Measurements from ENCODE around the gene CAPN12.
A peak's percentile ranks its signal among the peaks of the same experiment; 100 is the strongest.

Gene CAPN12

GRCh38 chr19:38701455-38702063 lies 42.7 kb downstream of the CAPN12 start:
- Histone ChIP-seq H3K4me2 (ENCODE audit: low read length) (no peak overlapping the region), H3K4me3 (ENCODE audit: low read depth, low read length) (no peak overlapping the region), H3K36me3 (ENCODE audit: control insufficient read depth in 1 of 2, insufficient read depth in 2 of 2, low read length in 2 of 2) (peaks cover 89 to 90% of the 10 kb centered on the region in 2 experiments), H2AK5ac (ENCODE audit: low read length) (no peak overlapping the region), H4K91ac (ENCODE audit: low read depth, low read length) (no peak overlapping the region), H3K23ac (ENCODE audit: low read length) (no peak overlapping the region), H3K14ac (ENCODE audit: low read length) (no peak overlapping the region), H2BK120ac (ENCODE audit: insufficient read depth, low read length, poor library complexity) (no peak overlapping the region), H3K9me3 (ENCODE audit: insufficient read depth, low read depth, low read length) (peaks cover 3% of the 10 kb centered on the region), H3K9ac (ENCODE audit: low read length) (no peak overlapping the region), H4K8ac (ENCODE audit: low read depth, low read length) (no peak overlapping the region), H3K79me1 (ENCODE audit: low read length) (no peaks in the 10 kb centered on the region), H3K27ac (ENCODE audit: low read depth, low read length) (no peak overlapping the region), H2AFZ (ENCODE audit: insufficient read depth, low read length, poor library complexity) (no peak overlapping the region), H4K12ac (ENCODE audit: low read depth, low read length) (no peak overlapping the region), H3K4ac (ENCODE audit: low read depth, low read length) (no peak overlapping the region), H3K27me3 (ENCODE audit: insufficient read depth, low read length) (no peaks in the 10 kb centered on the region), H2BK12ac (ENCODE audit: low read length) (no peak overlapping the region), H2BK5ac (ENCODE audit: low read depth, low read length, poor library complexity) (no peak overlapping the region), H3K79me2 (ENCODE audit: control insufficient read depth, insufficient read depth, low read length, poor library complexity) (peaks cover 15% of the 10 kb centered on the region), H3K4me1 (ENCODE audit: control insufficient read depth in 1 of 2, insufficient read depth in 2 of 2, low read length in 2 of 2) (peaks cover 6 to 17% of the 10 kb centered on the region in 2 experiments), H3K18ac (ENCODE audit: low read length) (no peak overlapping the region)
- WGBS (ENCODE audit: extremely low coverage, insufficient coverage, insufficient read length): no CpG with 5 or more reads among the region's 11 CpGs
- DNase-seq: no peak

- no peak overlapping the region for H3K4me3 ChIP-seq (ENCODE audit: low read depth, low read length)
- no peak overlapping the region for H4K8ac ChIP-seq (ENCODE audit: low read depth, low read length)
- no peaks in the 10 kb centered on the region for H3K27me3 ChIP-seq (ENCODE audit: insufficient read depth, low read length)
- H3K18ac ChIP-seq (ENCODE audit: low read length): no peak overlapping the region
- no peak overlapping the region for H2AFZ ChIP-seq (ENCODE audit: insufficient read depth, low read length, poor library complexity)
- H4K12ac ChIP-seq (ENCODE audit: low read depth, low read length): no peak overlapping the region
- WGBS (ENCODE audit: extremely low coverage, insufficient coverage, insufficient read length): no CpG with 5 or more reads among the region's 18 CpGs
- H3K4me2 ChIP-seq (ENCODE audit: low read length): no peak overlapping the region
- H3K4me1 ChIP-seq (ENCODE audit: control insufficient read depth in 1 of 2, insufficient read depth in 2 of 2, low read length in 2 of 2): peaks cover 6 to 17% of the 10 kb centered on the region in 2 experiments
- no peak overlapping the region for H2BK12ac ChIP-seq (ENCODE audit: low read length)
- H3K14ac ChIP-seq (ENCODE audit: low read length): no peak overlapping the region
- H2AK5ac ChIP-seq (ENCODE audit: low read length): no peak overlapping the region
- no peak overlapping the region for H2BK120ac ChIP-seq (ENCODE audit: insufficient read depth, low read length, poor library complexity)
- H4K91ac ChIP-seq (ENCODE audit: low read depth, low read length): no peak overlapping the region
- no peak overlapping the region for H3K23ac ChIP-seq (ENCODE audit: low read length)
- no peak overlapping the region for H2BK5ac ChIP-seq (ENCODE audit: low read depth, low read length, poor library complexity)
- no peak overlapping the region for H3K9ac ChIP-seq (ENCODE audit: low read length)
- no peak overlapping the region for H3K4ac ChIP-seq (ENCODE audit: low read depth, low read length)
- H3K79me1 ChIP-seq (ENCODE audit: low read length): no peaks in the 10 kb centered on the region
- H3K79me2 ChIP-seq (ENCODE audit: control insufficient read depth, insufficient read depth, low read length, poor library complexity): peaks cover 16% of the 10 kb centered on the region
- H3K27ac ChIP-seq (ENCODE audit: low read depth, low read length): no peak overlapping the region
- H3K9me3 ChIP-seq (ENCODE audit: insufficient read depth, low read depth, low read length): peaks cover 3% of the 10 kb centered on the region
- DNase-seq: no peak
- H3K36me3 ChIP-seq (ENCODE audit: control insufficient read depth in 1 of 2, insufficient read depth in 2 of 2, low read length in 2 of 2): peaks cover 88 to 90% of the 10 kb centered on the region in 2 experiments
Observed at GRCh38 chr19:38700902-38701454, 43.3 kb downstream of the CAPN12 start.

- H4K8ac ChIP-seq (ENCODE audit: low read depth, low read length): no peak overlapping the region
- no peak overlapping the region for H3K23ac ChIP-seq (ENCODE audit: low read length)
- H3K4me2 ChIP-seq (ENCODE audit: low read length): no peak overlapping the region
- no peak overlapping the region for H4K91ac ChIP-seq (ENCODE audit: low read depth, low read length)
- H3K9me3 ChIP-seq (ENCODE audit: insufficient read depth, low read depth, low read length): peaks cover 3% of the 10 kb centered on the region
- H2BK5ac ChIP-seq (ENCODE audit: low read depth, low read length, poor library complexity): no peak overlapping the region
- no peak overlapping the region for H3K18ac ChIP-seq (ENCODE audit: low read length)
- no peak overlapping the region for H3K27ac ChIP-seq (ENCODE audit: low read depth, low read length)
- no peak overlapping the region for H3K9ac ChIP-seq (ENCODE audit: low read length)
- no peak overlapping the region for H4K12ac ChIP-seq (ENCODE audit: low read depth, low read length)
- H2BK120ac ChIP-seq (ENCODE audit: insufficient read depth, low read length, poor library complexity): no peak overlapping the region
- H3K4ac ChIP-seq (ENCODE audit: low read depth, low read length): no peak overlapping the region
- no peaks in the 10 kb centered on the region for H3K79me1 ChIP-seq (ENCODE audit: low read length)
- peaks cover 88 to 90% of the 10 kb centered on the region in 2 experiments for H3K36me3 ChIP-seq (ENCODE audit: control insufficient read depth in 1 of 2, insufficient read depth in 2 of 2, low read length in 2 of 2)
- no peak overlapping the region for H2BK12ac ChIP-seq (ENCODE audit: low read length)
- H3K79me2 ChIP-seq (ENCODE audit: control insufficient read depth, insufficient read depth, low read length, poor library complexity): peaks cover 17% of the 10 kb centered on the region
- peaks cover 6 to 20% of the 10 kb centered on the region in 2 experiments for H3K4me1 ChIP-seq (ENCODE audit: control insufficient read depth in 1 of 2, insufficient read depth in 2 of 2, low read length in 2 of 2)
- no peak overlapping the region for H2AK5ac ChIP-seq (ENCODE audit: low read length)
- H3K14ac ChIP-seq (ENCODE audit: low read length): no peak overlapping the region
- H3K4me3 ChIP-seq (ENCODE audit: low read depth, low read length): no peak overlapping the region
- no peak overlapping the region for H2AFZ ChIP-seq (ENCODE audit: insufficient read depth, low read length, poor library complexity)
- H3K27me3 ChIP-seq (ENCODE audit: insufficient read depth, low read length): no peaks in the 10 kb centered on the region
- no CpG with 5 or more reads among the region's 22 CpGs for WGBS (ENCODE audit: extremely low coverage, insufficient coverage, insufficient read length)
- no peak for DNase-seq
Observed at GRCh38 chr19:38700350-38700901, 43.8 kb downstream of the CAPN12 start.

GRCh38 chr19:38699647-38700349 lies 44.5 kb downstream of the CAPN12 start:
- Histone ChIP-seq H3K4me1 (ENCODE audit: control insufficient read depth in 1 of 2, insufficient read depth in 2 of 2, low read length in 2 of 2) (peaks cover 6 to 25% of the 10 kb centered on the region in 2 experiments), H2BK12ac (ENCODE audit: low read length) (no peak overlapping the region), H2AK5ac (ENCODE audit: low read length) (no peak overlapping the region), H3K79me1 (ENCODE audit: low read length) (no peaks in the 10 kb centered on the region), H2AFZ (ENCODE audit: insufficient read depth, low read length, poor library complexity) (no peak overlapping the region), H3K9me3 (ENCODE audit: insufficient read depth, low read depth, low read length) (peaks cover 3% of the 10 kb centered on the region), H4K8ac (ENCODE audit: low read depth, low read length) (no peak overlapping the region), H3K9ac (ENCODE audit: low read length) (no peak overlapping the region), H4K12ac (ENCODE audit: low read depth, low read length) (no peak overlapping the region), H3K18ac (ENCODE audit: low read length) (no peak overlapping the region), H2BK120ac (ENCODE audit: insufficient read depth, low read length, poor library complexity) (no peak overlapping the region), H4K91ac (ENCODE audit: low read depth, low read length) (no peak overlapping the region), H3K4me2 (ENCODE audit: low read length) (no peak overlapping the region), H3K4ac (ENCODE audit: low read depth, low read length) (peak overlapping the region; percentile 31), H3K79me2 (ENCODE audit: control insufficient read depth, insufficient read depth, low read length, poor library complexity) (peaks cover 20% of the 10 kb centered on the region), H2BK5ac (ENCODE audit: low read depth, low read length, poor library complexity) (no peak overlapping the region), H3K27me3 (ENCODE audit: insufficient read depth, low read length) (no peaks in the 10 kb centered on the region), H3K27ac (ENCODE audit: low read depth, low read length) (no peak overlapping the region), H3K36me3 (ENCODE audit: control insufficient read depth in 1 of 2, insufficient read depth in 2 of 2, low read length in 2 of 2) (peaks cover 86 to 90% of the 10 kb centered on the region in 2 experiments), H3K14ac (ENCODE audit: low read length) (no peak overlapping the region), H3K23ac (ENCODE audit: low read length) (no peak overlapping the region), H3K4me3 (ENCODE audit: low read depth, low read length) (no peak overlapping the region)
- DNase-seq: no peak
- no CpG with 5 or more reads among the region's 18 CpGs for WGBS (ENCODE audit: extremely low coverage, insufficient coverage, insufficient read length)

Data from trophoblast cell (in vitro differentiated cells and primary cell).